Measurements from ENCODE around the gene PHF2.

DNA sequence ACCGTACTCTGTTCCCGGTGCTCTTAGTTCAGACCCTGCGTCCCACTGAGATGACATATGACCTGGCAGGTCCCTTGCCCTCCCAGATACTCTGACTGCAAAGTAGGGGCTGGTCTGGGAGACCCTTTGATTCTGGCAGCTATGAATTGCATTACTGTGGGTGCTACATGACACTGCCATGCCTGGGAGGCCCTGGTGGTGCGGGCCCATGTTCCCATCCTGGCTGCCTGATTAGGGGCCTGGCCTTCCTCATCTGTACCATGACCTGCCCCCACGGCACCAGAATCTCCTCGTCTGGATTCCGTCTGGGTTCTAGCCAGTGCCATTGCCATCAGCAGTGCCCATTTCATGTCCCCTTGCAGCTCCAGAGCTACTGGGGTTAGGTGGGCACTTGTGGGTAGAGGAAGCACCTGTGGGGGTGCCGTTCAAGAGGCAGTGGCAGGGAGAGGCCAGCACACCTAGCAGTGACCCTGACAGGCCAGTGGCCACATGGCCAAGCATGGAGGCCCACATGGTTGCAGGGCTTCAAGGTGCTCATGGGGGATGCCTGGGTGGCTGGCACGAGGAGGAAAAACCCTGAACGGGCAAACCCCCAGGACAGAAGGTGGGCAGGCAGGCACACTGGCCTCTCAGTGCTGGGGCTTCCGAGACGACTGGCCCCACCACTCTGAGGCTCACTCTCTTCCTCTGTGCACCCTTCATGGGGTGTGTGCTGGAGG, 69.7 kb downstream of the PHF2 start:
- TF ChIP-seq, protein P1, sequence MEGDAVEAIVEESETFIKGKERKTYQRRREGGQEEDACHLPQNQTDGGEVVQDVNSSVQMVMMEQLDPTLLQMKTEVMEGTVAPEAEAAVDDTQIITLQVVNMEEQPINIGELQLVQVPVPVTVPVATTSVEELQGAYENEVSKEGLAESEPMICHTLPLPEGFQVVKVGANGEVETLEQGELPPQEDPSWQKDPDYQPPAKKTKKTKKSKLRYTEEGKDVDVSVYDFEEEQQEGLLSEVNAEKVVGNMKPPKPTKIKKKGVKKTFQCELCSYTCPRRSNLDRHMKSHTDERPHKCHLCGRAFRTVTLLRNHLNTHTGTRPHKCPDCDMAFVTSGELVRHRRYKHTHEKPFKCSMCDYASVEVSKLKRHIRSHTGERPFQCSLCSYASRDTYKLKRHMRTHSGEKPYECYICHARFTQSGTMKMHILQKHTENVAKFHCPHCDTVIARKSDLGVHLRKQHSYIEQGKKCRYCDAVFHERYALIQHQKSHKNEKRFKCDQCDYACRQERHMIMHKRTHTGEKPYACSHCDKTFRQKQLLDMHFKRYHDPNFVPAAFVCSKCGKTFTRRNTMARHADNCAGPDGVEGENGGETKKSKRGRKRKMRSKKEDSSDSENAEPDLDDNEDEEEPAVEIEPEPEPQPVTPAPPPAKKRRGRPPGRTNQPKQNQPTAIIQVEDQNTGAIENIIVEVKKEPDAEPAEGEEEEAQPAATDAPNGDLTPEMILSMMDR (IDR thresholded peaks at IDR 0.05), result no peak
- no peak for TF ChIP-seq POLR2A (IDR thresholded peaks at IDR 0.05)

All from body of pancreas (tissue), 4 donors.